K562 treated with DMSO at 1 percent for 4 hours (cell line): ENCODE measurements around the gene BRIP1. TPM values are rescaled to one million over a fixed set of nuclear protein-coding genes. Genes with fewer than 3 reads are reported as not detected.

Experiments used
- total RNA-seq: library from RNA; unstranded; fragments of 300-600 nt; gene quantifications from 2 replicates; pipeline ENCODE4 v1.2.3, GENCODE V29; 2022; ENCODE audit not compliant: insufficient read depth

BRIP1 gene
- total RNA-seq, result 3.0 and 4.1 TPM in 2 replicates

DNA sequence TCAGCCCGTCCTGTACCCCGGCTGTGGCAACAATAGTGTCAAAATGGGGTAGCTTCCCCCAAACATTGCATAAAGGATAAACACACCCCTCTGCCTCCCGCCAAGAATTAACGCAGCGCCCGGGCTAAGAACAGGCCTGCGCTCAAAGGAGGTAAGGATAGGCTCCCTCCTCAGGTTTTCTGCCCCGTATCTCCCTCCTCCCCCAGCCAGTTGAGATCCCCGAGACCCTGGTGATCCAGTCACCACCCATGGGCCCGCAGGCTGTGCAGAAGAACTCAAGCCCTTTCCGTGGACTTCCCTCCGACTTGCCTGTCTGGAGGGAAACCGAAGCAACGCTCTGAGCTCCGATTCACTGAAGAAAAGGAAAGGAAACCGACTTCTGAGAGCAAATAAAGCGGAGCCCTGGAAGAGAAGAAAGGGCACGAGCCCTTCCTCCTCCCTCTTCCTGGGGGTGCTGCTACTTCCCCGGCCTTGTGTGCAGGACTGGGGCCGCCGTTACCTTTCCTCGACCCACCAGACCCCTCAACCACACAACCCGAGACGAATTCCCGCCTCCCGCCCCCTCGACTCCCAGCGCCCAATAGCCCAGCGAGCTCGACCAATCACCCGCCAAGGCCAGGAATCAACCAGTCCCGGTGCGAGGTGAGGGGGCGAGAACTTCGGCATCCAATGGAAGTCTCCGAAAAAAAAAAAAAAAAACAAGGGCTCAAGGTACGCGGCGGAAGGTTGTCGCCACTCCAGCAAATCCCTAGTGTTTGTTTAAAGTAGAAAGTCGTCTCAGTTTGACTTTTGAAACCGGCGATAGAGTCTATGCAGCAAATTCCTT lies at the start of gene BRIP1:
BRIP1 (minus strand) TSS at position 554 of the 826 bp plus-strand sequence. CDS start 1,989 bp downstream, outside the sequence.

Other genes with a start within 250 kb of the BRIP1 start
- gene INTS2, start 64.5 kb upstream of the BRIP1 start, total RNA-seq, result 4.2 and 6.6 TPM in 2 replicates
- 7.7 and 10.2 TPM in 2 replicates for gene MED13, start 201.8 kb upstream of the BRIP1 start, total RNA-seq